HEK293T (cell line): ENCODE results near the gene RFX1.

Source experiments
- CTCF ChIA-PET: fragments of 350-600 bp; formaldehyde crosslinking; extraction: SDS; loops from one replicate; lab custom pipeline; 2021; ENCODE audit warnings: antibody characterized with exemption, inconsistent platforms; lab: Yijun Ruan, JAX
- POLR2A ChIA-PET: fragments of 350-600 bp; formaldehyde crosslinking; extraction: SDS; loops from one replicate; lab custom pipeline; 2020; ENCODE audit warnings: antibody characterized with exemption, inconsistent platforms; lab: Yijun Ruan, JAX
- DNase-seq: peaks from one replicate; pipeline ENCODE4 v3.0.0; 2012; ENCODE audit warnings: mixed read lengths; ENCODE audit errors: extremely low spot score
- ARNT ChIP-seq: fragments of 450-650 bp; IDR thresholded peaks from 2 replicates; pipeline ENCODE4 v1.6.1; 2017; ENCODE audit warnings: mild to moderate bottlenecking
- BHLHE40 ChIP-seq: fragments of 450-650 bp; IDR thresholded peaks from 2 replicates; pipeline ENCODE4 v1.6.1; 2016; ENCODE audit warnings: mild to moderate bottlenecking, moderate library complexity, borderline replicate concordance
- CTBP1 ChIP-seq: fragments of 450-650 bp; IDR thresholded peaks from 2 replicates; pipeline ENCODE4 v1.6.1; 2016; ENCODE audit warnings: borderline replicate concordance
- ELF4 ChIP-seq: fragments of 450-650 bp; IDR thresholded peaks from 2 replicates; pipeline ENCODE4 v1.6.1; 2017; ENCODE audit warnings: antibody characterized with exemption
- FOXA1 ChIP-seq: fragments of 450-650 bp; IDR thresholded peaks from 2 replicates; pipeline ENCODE4 v1.6.1; 2016; ENCODE audit warnings: mild to moderate bottlenecking
- FOXK2 ChIP-seq: fragments of 450-650 bp; IDR thresholded peaks from 2 replicates; pipeline ENCODE4 v1.6.1; 2016; ENCODE audit warnings: mild to moderate bottlenecking
- FOXM1 ChIP-seq: fragments of 450-650 bp; IDR thresholded peaks from 2 replicates; pipeline ENCODE4 v1.6.1; 2017; ENCODE audit warnings: mild to moderate bottlenecking, borderline replicate concordance
- L3MBTL2 ChIP-seq: fragments of 450-650 bp; conservative IDR thresholded peaks from 2 replicates; pipeline ENCODE4 v1.6.1; 2016; ENCODE audit warnings: mild to moderate bottlenecking
- LEF1 ChIP-seq: fragments of 450-650 bp; IDR thresholded peaks from 2 replicates; pipeline ENCODE4 v1.6.1; 2017; ENCODE audit warnings: mild to moderate bottlenecking, borderline replicate concordance
- NFRKB ChIP-seq: fragments of 450-650 bp; IDR thresholded peaks from 2 replicates; pipeline ENCODE4 v1.6.1; 2016; ENCODE audit warnings: mild to moderate bottlenecking, moderate library complexity
- SP1 ChIP-seq: fragments of 450-650 bp; IDR thresholded peaks from 2 replicates; pipeline ENCODE4 v1.6.1; 2017
- TARDBP ChIP-seq: fragments of 450-650 bp; IDR thresholded peaks from 2 replicates; pipeline ENCODE4 v1.6.1; 2016
- ZNF384 ChIP-seq: fragments of 450-650 bp; IDR thresholded peaks from 2 replicates; pipeline ENCODE4 v1.6.1; 2016

Gene RFX1

GRCh38 chr19:13913352-13913751, 92.8 kb downstream of the RFX1 start:
- CTCF ChIA-PET = no interaction called here
- POLR2A ChIA-PET = no interaction called here

More at GRCh38 chr19:13913352-13913751, 92.8 kb downstream of the RFX1 start:
- TF ChIP-seq FOXA1 = no peak
- no peak for TF ChIP-seq ARNT
- TF ChIP-seq ELF4 = no peak
- no peak for TF ChIP-seq SP1
- TF ChIP-seq BHLHE40 = no peak
- no peak for TF ChIP-seq L3MBTL2
- no peak for TF ChIP-seq FOXK2
- TF ChIP-seq LEF1 = no peak
- no peak for TF ChIP-seq FOXM1
- TF ChIP-seq TARDBP = no peak
- no peak for TF ChIP-seq NFRKB
- no peak for TF ChIP-seq ZNF384
- TF ChIP-seq CTBP1 = no peak
- no peak for DNase-seq
